ENCODE measurements around the gene ISM1. TPM values are rescaled to one million over a fixed set of nuclear protein-coding genes. Genes with fewer than 3 reads are reported as not detected.

The ISM1 gene
- polyA plus RNA-seq, 3 donors, result not detected

DNA sequence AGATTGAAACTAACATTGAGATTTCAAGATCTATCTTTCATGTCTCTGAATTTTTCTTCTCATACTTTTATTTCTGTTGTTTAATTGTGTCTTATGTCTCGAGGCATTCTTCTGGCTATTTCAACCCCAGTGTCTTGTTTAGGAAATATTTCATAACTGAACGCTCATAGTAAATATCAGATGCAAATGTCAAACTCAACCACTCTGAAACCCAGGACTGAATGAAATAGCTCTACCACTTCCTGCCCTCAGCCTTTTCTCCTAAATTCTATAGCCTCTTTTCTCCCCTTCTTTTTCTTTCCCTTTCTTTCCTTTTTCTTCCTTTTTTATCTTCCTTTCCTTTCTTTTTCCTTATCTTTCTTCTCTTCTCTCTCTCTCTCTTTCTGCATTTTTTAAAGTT, 7.7 kb downstream of the ISM1 start:
- Mint-ChIP-seq H3K4me1 (no peaks in the 10 kb centered on the region), H3K36me3 (no peaks in the 10 kb centered on the region), H3K27ac (no peak overlapping the region), H3K27me3 (ENCODE audit: low read depth in 3 of 3) (peaks cover 7 to 18% (median 11%) of the 10 kb centered on the region in 3 donors), H3K4me3 (no peak overlapping the region), H3K9me3 (peaks cover 0 to 10% (median 4%) of the 10 kb centered on the region in 7 donors)
- no peak overlapping the region for H2AFZ ChIP-seq (ENCODE audit: insufficient read depth, low read depth, low read length, poor library complexity, severe bottlenecking)
- no CpG with 5 or more reads among the region's 2 CpGs for WGBS (ENCODE audit: insufficient coverage)
- TF ChIP-seq, protein P1, sequence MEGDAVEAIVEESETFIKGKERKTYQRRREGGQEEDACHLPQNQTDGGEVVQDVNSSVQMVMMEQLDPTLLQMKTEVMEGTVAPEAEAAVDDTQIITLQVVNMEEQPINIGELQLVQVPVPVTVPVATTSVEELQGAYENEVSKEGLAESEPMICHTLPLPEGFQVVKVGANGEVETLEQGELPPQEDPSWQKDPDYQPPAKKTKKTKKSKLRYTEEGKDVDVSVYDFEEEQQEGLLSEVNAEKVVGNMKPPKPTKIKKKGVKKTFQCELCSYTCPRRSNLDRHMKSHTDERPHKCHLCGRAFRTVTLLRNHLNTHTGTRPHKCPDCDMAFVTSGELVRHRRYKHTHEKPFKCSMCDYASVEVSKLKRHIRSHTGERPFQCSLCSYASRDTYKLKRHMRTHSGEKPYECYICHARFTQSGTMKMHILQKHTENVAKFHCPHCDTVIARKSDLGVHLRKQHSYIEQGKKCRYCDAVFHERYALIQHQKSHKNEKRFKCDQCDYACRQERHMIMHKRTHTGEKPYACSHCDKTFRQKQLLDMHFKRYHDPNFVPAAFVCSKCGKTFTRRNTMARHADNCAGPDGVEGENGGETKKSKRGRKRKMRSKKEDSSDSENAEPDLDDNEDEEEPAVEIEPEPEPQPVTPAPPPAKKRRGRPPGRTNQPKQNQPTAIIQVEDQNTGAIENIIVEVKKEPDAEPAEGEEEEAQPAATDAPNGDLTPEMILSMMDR (IDR thresholded peaks at IDR 0.05), result no peak
- H3K27ac ChIP-seq (ENCODE audit: low read depth in 1 of 2, low read length in 2 of 2), result no peak overlapping the region
- H3K4me1 ChIP-seq (ENCODE audit: control insufficient read depth in 1 of 2, insufficient read depth in 2 of 2, low read length in 2 of 2), result no peaks in the 10 kb centered on the region
- H4K20me1 ChIP-seq (ENCODE audit: insufficient read depth, low read length), result no peaks in the 10 kb centered on the region
- no peak overlapping the region for H3K4me3 ChIP-seq (replicated peaks in 1 of 3; ENCODE audit: low read depth in 2 of 3, low read length in 3 of 3)
- no peak overlapping the region for H3K4me2 ChIP-seq (replicated peaks; ENCODE audit: extremely low read depth, low read length, poor library complexity, severe bottlenecking)
- H3K79me2 ChIP-seq (ENCODE audit: insufficient read depth, low read length), result no peaks in the 10 kb centered on the region
- H3K36me3 ChIP-seq (replicated peaks in 1 of 2; ENCODE audit: control insufficient read depth in 1 of 2, insufficient read depth in 2 of 2, low read length in 2 of 2), result no peaks in the 10 kb centered on the region
- no peaks in the 10 kb centered on the region for H3K9me3 ChIP-seq (replicated peaks in 1 of 2; ENCODE audit: control insufficient read depth in 1 of 2, insufficient read depth in 1 of 2, low read length in 2 of 2)
- peaks cover 4 to 9% of the 10 kb centered on the region in 2 donors for H3K27me3 ChIP-seq (ENCODE audit: control insufficient read depth in 2 of 2, insufficient read depth in 2 of 2, low read length in 2 of 2)
- intact Hi-C loops (cut with micrococcal nuclease), result no loop called here
- H3K9ac ChIP-seq (ENCODE audit: insufficient read depth, low read length, poor library complexity, severe bottlenecking), result no peak overlapping the region
- no peak for DNase-seq

DNA sequence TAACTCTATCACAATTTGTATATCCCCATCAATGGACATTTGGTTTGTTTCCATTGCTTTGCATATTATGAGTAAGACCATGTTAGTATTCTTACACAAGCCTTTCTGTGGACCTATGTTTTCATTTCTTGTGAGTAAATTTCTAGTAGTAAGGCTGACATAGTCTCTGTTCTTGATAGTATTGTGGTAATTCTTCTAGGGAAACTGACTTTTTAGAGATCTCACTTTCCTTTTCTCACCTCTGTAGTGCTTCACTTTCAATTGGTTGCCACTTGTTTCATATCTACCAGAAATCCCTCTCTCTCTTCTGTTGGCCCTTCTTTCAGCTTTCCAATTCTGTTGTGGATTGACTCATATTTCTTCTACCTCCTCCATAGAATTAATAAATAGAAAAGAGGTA, 8.5 kb downstream of the ISM1 start:
- Histone ChIP-seq H3K27me3 (ENCODE audit: control insufficient read depth in 2 of 2, insufficient read depth in 2 of 2, low read length in 2 of 2) (peaks cover 2% of the 10 kb centered on the region in 2 donors), H4K20me1 (ENCODE audit: insufficient read depth, low read length) (no peaks in the 10 kb centered on the region), H2AFZ (ENCODE audit: insufficient read depth, low read depth, low read length, poor library complexity, severe bottlenecking) (no peak overlapping the region), H3K4me1 (ENCODE audit: control insufficient read depth in 1 of 2, insufficient read depth in 2 of 2, low read length in 2 of 2) (no peaks in the 10 kb centered on the region), H3K79me2 (ENCODE audit: insufficient read depth, low read length) (no peaks in the 10 kb centered on the region), H3K4me2 (replicated peaks; ENCODE audit: extremely low read depth, low read length, poor library complexity, severe bottlenecking) (no peak overlapping the region), H3K27ac (ENCODE audit: low read depth in 1 of 2, low read length in 2 of 2) (no peak overlapping the region), H3K4me3 (replicated peaks in 1 of 3; ENCODE audit: low read depth in 2 of 3, low read length in 3 of 3) (no peak overlapping the region), H3K9ac (ENCODE audit: insufficient read depth, low read length, poor library complexity, severe bottlenecking) (no peak overlapping the region), H3K9me3 (replicated peaks in 1 of 2; ENCODE audit: control insufficient read depth in 1 of 2, insufficient read depth in 1 of 2, low read length in 2 of 2) (no peaks in the 10 kb centered on the region), H3K36me3 (replicated peaks in 1 of 2; ENCODE audit: control insufficient read depth in 1 of 2, insufficient read depth in 2 of 2, low read length in 2 of 2) (no peaks in the 10 kb centered on the region)
- DNase-seq, result no peak
- TF ChIP-seq, protein P1 (IDR thresholded peaks at IDR 0.05), result no peak
- no peak overlapping the region for H3K27ac Mint-ChIP-seq
- peaks cover 0 to 10% (median 4%) of the 10 kb centered on the region in 7 donors for H3K9me3 Mint-ChIP-seq
- peaks cover 5 to 10% (median 8%) of the 10 kb centered on the region in 3 donors for H3K27me3 Mint-ChIP-seq (ENCODE audit: low read depth in 3 of 3)
- no peak overlapping the region for H3K4me3 Mint-ChIP-seq
- H3K4me1 Mint-ChIP-seq, result no peaks in the 10 kb centered on the region
- intact Hi-C loops (cut with micrococcal nuclease), result no loop called here
- no peaks in the 10 kb centered on the region for H3K36me3 Mint-ChIP-seq
